WTC11 (cell line): Measurements from ENCODE around the gene KCTD2.

Source experiments
- GTF2I ChIP-seq: fragments of 250-450 bp; sonication (Bioruptor Pico); conservative IDR thresholded peaks from 2 replicates; pipeline ENCODE4 v1.4.0; 2021; ENCODE audit warnings: mild to moderate bottlenecking
- NR1H2 ChIP-seq: sonication (generic); formaldehyde crosslinking; IDR thresholded peaks from 2 replicates; pipeline ENCODE4 v1.9.0; 2021; ENCODE audit warnings: mild to moderate bottlenecking, moderate library complexity, missing genetic modification reagents
- NR2C2 ChIP-seq: sonication (generic); formaldehyde crosslinking; IDR thresholded peaks from 2 replicates; pipeline ENCODE4 v1.8.0; 2022; ENCODE audit warnings: mild to moderate bottlenecking, missing genetic modification reagents
- SMAD3 ChIP-seq: sonication (generic); formaldehyde crosslinking; IDR thresholded peaks from 2 replicates; pipeline ENCODE4 v1.8.0; 2022; ENCODE audit warnings: missing genetic modification reagents, mild to moderate bottlenecking, borderline replicate concordance
- TCF7 ChIP-seq: sonication (generic); formaldehyde crosslinking; IDR thresholded peaks from 2 replicates; pipeline ENCODE4 v1.8.0; 2022; ENCODE audit warnings: mild to moderate bottlenecking, low read depth, missing genetic modification reagents, moderate library complexity
- TEAD4 ChIP-seq: sonication (generic); formaldehyde crosslinking; IDR thresholded peaks from 2 replicates; pipeline ENCODE4 v1.8.0; 2022; ENCODE audit warnings: mild to moderate bottlenecking, missing genetic modification reagents
- ZNF121 ChIP-seq: sonication (generic); formaldehyde crosslinking; IDR thresholded peaks from 2 replicates; pipeline ENCODE4 v1.8.0; 2023; ENCODE audit warnings: missing genetic modification reagents
- ZNF416 ChIP-seq: fragments of 250-450 bp; sonication (Bioruptor Pico); IDR thresholded peaks from 2 replicates; pipeline ENCODE4 v1.9.0; 2021; ENCODE audit warnings: mild to moderate bottlenecking, inconsistent platforms
- TF ChIP-seq, protein P1 (sequence below): fragments of 200-600 bp; IDR thresholded peaks from 2 replicates; pipeline ENCODE4 v1.8.0; 2022; ENCODE audit warnings: antibody characterized with exemption
- TF ChIP-seq, protein P2 (sequence below): fragments of 250-450 bp; sonication (Bioruptor Pico); IDR thresholded peaks from 2 replicates; pipeline ENCODE4 v1.9.0; 2021; ENCODE audit warnings: mild to moderate bottlenecking
- TF ChIP-seq, protein P3 (sequence below): sonication (generic); formaldehyde crosslinking; IDR thresholded peaks from 2 replicates; pipeline ENCODE4 v1.8.0; 2022; ENCODE audit warnings: mild to moderate bottlenecking, missing genetic modification reagents
- TF ChIP-seq, protein P4 (sequence below): sonication (generic); formaldehyde crosslinking; IDR thresholded peaks from 2 replicates; pipeline ENCODE4 v1.8.0; 2022; ENCODE audit warnings: mild to moderate bottlenecking, missing genetic modification reagents

DNA sequence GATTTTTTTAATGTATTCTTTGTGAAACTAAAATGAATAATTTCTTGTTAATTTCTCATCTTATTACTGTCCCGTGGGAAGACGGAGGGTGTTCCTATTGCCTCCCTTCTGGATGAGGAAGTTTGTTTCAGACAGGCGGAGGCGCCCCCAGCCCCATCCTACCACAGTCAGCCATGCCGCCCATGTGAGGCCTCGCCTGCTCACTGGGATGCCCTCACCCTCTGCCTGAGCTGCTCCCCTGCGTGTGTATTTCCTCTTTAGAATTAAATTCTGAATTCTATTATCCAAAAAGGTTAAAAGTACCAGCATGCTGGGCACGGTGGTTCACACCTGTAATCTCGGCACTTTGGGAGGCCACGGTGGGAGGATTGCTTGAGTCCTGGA lies 14.0 kb downstream of the KCTD2 start:
- TF ChIP-seq NR1H2 (CRISPR knock-in tag) (no peak), ZNF121 (CRISPR knock-in tag) (no peak), GTF2I (CRISPR knock-in tag) (no peak), ZNF416 (CRISPR knock-in tag) (no peak), TEAD4 (CRISPR knock-in tag) (no peak), NR2C2 (CRISPR knock-in tag) (no peak), TCF7 (no peak), SMAD3 (CRISPR knock-in tag) (no peak)
- TF ChIP-seq, protein P1, sequence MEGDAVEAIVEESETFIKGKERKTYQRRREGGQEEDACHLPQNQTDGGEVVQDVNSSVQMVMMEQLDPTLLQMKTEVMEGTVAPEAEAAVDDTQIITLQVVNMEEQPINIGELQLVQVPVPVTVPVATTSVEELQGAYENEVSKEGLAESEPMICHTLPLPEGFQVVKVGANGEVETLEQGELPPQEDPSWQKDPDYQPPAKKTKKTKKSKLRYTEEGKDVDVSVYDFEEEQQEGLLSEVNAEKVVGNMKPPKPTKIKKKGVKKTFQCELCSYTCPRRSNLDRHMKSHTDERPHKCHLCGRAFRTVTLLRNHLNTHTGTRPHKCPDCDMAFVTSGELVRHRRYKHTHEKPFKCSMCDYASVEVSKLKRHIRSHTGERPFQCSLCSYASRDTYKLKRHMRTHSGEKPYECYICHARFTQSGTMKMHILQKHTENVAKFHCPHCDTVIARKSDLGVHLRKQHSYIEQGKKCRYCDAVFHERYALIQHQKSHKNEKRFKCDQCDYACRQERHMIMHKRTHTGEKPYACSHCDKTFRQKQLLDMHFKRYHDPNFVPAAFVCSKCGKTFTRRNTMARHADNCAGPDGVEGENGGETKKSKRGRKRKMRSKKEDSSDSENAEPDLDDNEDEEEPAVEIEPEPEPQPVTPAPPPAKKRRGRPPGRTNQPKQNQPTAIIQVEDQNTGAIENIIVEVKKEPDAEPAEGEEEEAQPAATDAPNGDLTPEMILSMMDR: no peak
- TF ChIP-seq, protein P2, sequence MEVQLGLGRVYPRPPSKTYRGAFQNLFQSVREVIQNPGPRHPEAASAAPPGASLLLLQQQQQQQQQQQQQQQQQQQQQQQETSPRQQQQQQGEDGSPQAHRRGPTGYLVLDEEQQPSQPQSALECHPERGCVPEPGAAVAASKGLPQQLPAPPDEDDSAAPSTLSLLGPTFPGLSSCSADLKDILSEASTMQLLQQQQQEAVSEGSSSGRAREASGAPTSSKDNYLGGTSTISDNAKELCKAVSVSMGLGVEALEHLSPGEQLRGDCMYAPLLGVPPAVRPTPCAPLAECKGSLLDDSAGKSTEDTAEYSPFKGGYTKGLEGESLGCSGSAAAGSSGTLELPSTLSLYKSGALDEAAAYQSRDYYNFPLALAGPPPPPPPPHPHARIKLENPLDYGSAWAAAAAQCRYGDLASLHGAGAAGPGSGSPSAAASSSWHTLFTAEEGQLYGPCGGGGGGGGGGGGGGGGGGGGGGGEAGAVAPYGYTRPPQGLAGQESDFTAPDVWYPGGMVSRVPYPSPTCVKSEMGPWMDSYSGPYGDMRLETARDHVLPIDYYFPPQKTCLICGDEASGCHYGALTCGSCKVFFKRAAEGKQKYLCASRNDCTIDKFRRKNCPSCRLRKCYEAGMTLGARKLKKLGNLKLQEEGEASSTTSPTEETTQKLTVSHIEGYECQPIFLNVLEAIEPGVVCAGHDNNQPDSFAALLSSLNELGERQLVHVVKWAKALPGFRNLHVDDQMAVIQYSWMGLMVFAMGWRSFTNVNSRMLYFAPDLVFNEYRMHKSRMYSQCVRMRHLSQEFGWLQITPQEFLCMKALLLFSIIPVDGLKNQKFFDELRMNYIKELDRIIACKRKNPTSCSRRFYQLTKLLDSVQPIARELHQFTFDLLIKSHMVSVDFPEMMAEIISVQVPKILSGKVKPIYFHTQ (CRISPR knock-in tag): no peak
- TF ChIP-seq, protein P3, sequence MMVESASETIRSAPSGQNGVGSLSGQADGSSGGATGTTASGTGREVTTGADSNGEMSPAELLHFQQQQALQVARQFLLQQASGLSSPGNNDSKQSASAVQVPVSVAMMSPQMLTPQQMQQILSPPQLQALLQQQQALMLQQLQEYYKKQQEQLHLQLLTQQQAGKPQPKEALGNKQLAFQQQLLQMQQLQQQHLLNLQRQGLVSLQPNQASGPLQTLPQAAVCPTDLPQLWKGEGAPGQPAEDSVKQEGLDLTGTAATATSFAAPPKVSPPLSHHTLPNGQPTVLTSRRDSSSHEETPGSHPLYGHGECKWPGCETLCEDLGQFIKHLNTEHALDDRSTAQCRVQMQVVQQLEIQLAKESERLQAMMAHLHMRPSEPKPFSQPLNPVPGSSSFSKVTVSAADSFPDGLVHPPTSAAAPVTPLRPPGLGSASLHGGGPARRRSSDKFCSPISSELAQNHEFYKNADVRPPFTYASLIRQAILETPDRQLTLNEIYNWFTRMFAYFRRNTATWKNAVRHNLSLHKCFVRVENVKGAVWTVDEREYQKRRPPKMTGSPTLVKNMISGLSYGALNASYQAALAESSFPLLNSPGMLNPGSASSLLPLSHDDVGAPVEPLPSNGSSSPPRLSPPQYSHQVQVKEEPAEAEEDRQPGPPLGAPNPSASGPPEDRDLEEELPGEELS (CRISPR knock-in tag): no peak
- TF ChIP-seq, protein P4, sequence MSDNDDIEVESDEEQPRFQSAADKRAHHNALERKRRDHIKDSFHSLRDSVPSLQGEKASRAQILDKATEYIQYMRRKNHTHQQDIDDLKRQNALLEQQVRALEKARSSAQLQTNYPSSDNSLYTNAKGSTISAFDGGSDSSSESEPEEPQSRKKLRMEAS (CRISPR knock-in tag): no peak
